Keratinocyte (primary cell): ENCODE measurements around the gene ZNF778. TPM values are rescaled to one million over a fixed set of nuclear protein-coding genes. Genes with fewer than 3 reads are reported as not detected.

Experiments used
- DNase-seq: peaks from one replicate; pipeline ENCODE4 v3.0.0-alpha.2; 2011; ENCODE audit warnings: low read depth, missing footprints, low spot score
- FAIRE-seq: peaks from 2 replicates; lab custom pipeline; 2011; peaks lifted over from hg19 to GRCh38; lab: Jason Lieb, UNC
- H2AFZ ChIP-seq: 2 replicates; pipeline ENCODE4 v1.6.0; 2012; ENCODE audit warnings: low read length, control low read depth, inconsistent platforms; ENCODE audit not compliant: control insufficient read depth
- H3K27ac ChIP-seq: 2 replicates; pipeline ENCODE4 v1.5.1; 2011; ENCODE audit warnings: low read length; ENCODE audit not compliant: control insufficient read depth, insufficient read depth
- H3K27me3 ChIP-seq: 3 replicates; pipeline ENCODE4 v1.6.0; 2011; ENCODE audit warnings: low read length; ENCODE audit not compliant: control insufficient read depth, insufficient read depth; ENCODE audit errors: extremely low read depth
- H3K36me3 ChIP-seq, 2 experiments: 2 replicates in 1 of 2; 3 replicates in 1 of 2; pipeline ENCODE4 v1.5.1; 2011; ENCODE audit warnings: low read length in 2 of 2, mild to moderate bottlenecking in 1 of 2; ENCODE audit not compliant: control insufficient read depth in 2 of 2, insufficient read depth in 2 of 2; ENCODE audit errors: extremely low read depth in 1 of 2
- H3K4me1 ChIP-seq: 3 replicates; pipeline ENCODE4 v1.5.1; 2011; ENCODE audit warnings: low read length; ENCODE audit not compliant: control insufficient read depth, insufficient read depth; ENCODE audit errors: extremely low read depth
- H3K4me2 ChIP-seq: 3 replicates; pipeline ENCODE4 v1.6.0; 2011; ENCODE audit warnings: low read depth, low read length; ENCODE audit not compliant: control insufficient read depth, insufficient read depth; ENCODE audit errors: extremely low read depth
- H3K4me3 ChIP-seq, 3 experiments: fragments of 200-600 bp in 1 of 3; sonication (generic) in 1 of 3; 2 replicates in 2 of 3; 3 replicates in 1 of 3; pipeline ENCODE4 v1.5.1; 2011 to 2016; ENCODE audit warnings: low read length in 3 of 3, mild to moderate bottlenecking in 3 of 3, control low read depth in 2 of 3, inconsistent platforms in 1 of 3, low read depth in 1 of 3, mixed read lengths in 1 of 3, mixed run types in 1 of 3, moderate library complexity in 1 of 3; ENCODE audit not compliant: control insufficient read depth in 2 of 3, insufficient read depth in 2 of 3; ENCODE audit errors: extremely low read depth in 1 of 3
- H3K79me2 ChIP-seq: 2 replicates; pipeline ENCODE4 v1.6.0; 2012; ENCODE audit warnings: low read length; ENCODE audit not compliant: control insufficient read depth, insufficient read depth
- H3K9ac ChIP-seq: 3 replicates; pipeline ENCODE4 v1.6.0; 2011; ENCODE audit warnings: low read length; ENCODE audit not compliant: control insufficient read depth, insufficient read depth; ENCODE audit errors: extremely low read depth
- H3K9me1 ChIP-seq: 3 replicates; pipeline ENCODE4 v1.6.0; 2011; ENCODE audit warnings: low read length; ENCODE audit not compliant: control insufficient read depth, insufficient read depth; ENCODE audit errors: extremely low read depth
- H3K9me3 ChIP-seq: 2 replicates; pipeline ENCODE4 v1.5.1; 2012; ENCODE audit warnings: low read depth, low read length; ENCODE audit not compliant: control insufficient read depth
- H4K20me1 ChIP-seq: 3 replicates; pipeline ENCODE4 v1.6.0; 2011; ENCODE audit warnings: low read length; ENCODE audit not compliant: control insufficient read depth, insufficient read depth; ENCODE audit errors: extremely low read depth
- CTCF ChIP-seq, 3 experiments: IDR thresholded peaks in 1 of 3; conservative IDR thresholded peaks in 1 of 3; optimal IDR thresholded peaks in 1 of 3; 2 replicates in 2 of 3; 3 replicates in 1 of 3; pipeline versions ENCODE3 to v1.5.1; 2011; ENCODE audit warnings: low read length in 3 of 3, mild to moderate bottlenecking in 3 of 3, moderate library complexity in 2 of 3, control low read depth in 1 of 3, inconsistent platforms in 1 of 3; ENCODE audit not compliant: insufficient read depth in 2 of 3; ENCODE audit errors: extremely low read depth in 1 of 3
- EZH2 ChIP-seq: IDR thresholded peaks from one replicate; pipeline ENCODE4 v1.6.1; 2012; ENCODE audit warnings: inconsistent platforms, mild to moderate bottlenecking, low read length, moderate library complexity
- dilution Hi-C: fragments of 300-500 bp; cut with MboI; formaldehyde crosslinking; loops from one replicate; pipeline ENCODE4 v1.7.0; 2020; ENCODE audit warnings: low sequenced_read_pairs; ENCODE audit not compliant: extremely low pct_ligation_motif_present
- polyA plus RNA-seq, 5 experiments: library from polyadenylated mRNA; depleted of rRNA in 3 of 5; stranded (reverse) in 3 of 5; stranded (forward) in 1 of 5; unstranded in 1 of 5; fragments of >200 nt; gene quantifications; 1 replicate in 1 of 5; 2 replicates in 3 of 5; 3 replicates in 1 of 5; pipeline versions ENCODE4 v1.2.1 to v1.2.3, GENCODE V29; 2011 to 2012; ENCODE audit warnings: missing spikeins in 2 of 5, low read depth in 1 of 5, low replicate concordance in 1 of 5

ZNF778 gene
- polyA plus RNA-seq, 1 donor (not counting 4 experiments of a cell fraction or from before 2014, with no cell fraction given) = 6.2 TPM

- H3K27me3 ChIP-seq = peaks cover 53% of the 10 kb centered on the region
- H3K9ac ChIP-seq = no peak overlapping the region
- H2AFZ ChIP-seq = no peak overlapping the region
- no peak for DNase-seq
- TF ChIP-seq CTCF (optimal IDR thresholded peaks at IDR 0.05 in 1 of 3, IDR thresholded peaks at IDR 0.05 in 1 of 3, conservative IDR thresholded peaks at IDR 0.05 in 1 of 3; ENCODE audit: extremely low read depth in 1 of 3, insufficient read depth in 2 of 3, low read length in 3 of 3) = no peak
- TF ChIP-seq EZH2 = no peak
- no peak overlapping the region for H3K4me3 ChIP-seq
- H3K79me2 ChIP-seq = no peaks in the 10 kb centered on the region
- FAIRE-seq = no peak
- dilution Hi-C loops = no loop called here
- no peak overlapping the region for H3K27ac ChIP-seq
- H3K4me1 ChIP-seq = peaks cover 6% of the 10 kb centered on the region
- H3K9me3 ChIP-seq = no peaks in the 10 kb centered on the region
- no peaks in the 10 kb centered on the region for H3K36me3 ChIP-seq
- H3K4me2 ChIP-seq = no peak overlapping the region
- H3K9me1 ChIP-seq = no peaks in the 10 kb centered on the region
- H4K20me1 ChIP-seq = peaks cover 2% of the 10 kb centered on the region
These were observed 43.3 kb upstream of the ZNF778 start for GRCh38 chr16:89174055-89174827.

- DNase-seq (no peak), FAIRE-seq (no peak)
- H3K79me2 ChIP-seq = no peaks in the 10 kb centered on the region
- H3K9me1 ChIP-seq = no peaks in the 10 kb centered on the region
- no peak for TF ChIP-seq CTCF (optimal IDR thresholded peaks at IDR 0.05 in 1 of 3, IDR thresholded peaks at IDR 0.05 in 1 of 3, conservative IDR thresholded peaks at IDR 0.05 in 1 of 3; ENCODE audit: extremely low read depth in 1 of 3, insufficient read depth in 2 of 3, low read length in 3 of 3)
- TF ChIP-seq EZH2 = no peak
- no peaks in the 10 kb centered on the region for H3K9me3 ChIP-seq
- H3K9ac ChIP-seq = no peak overlapping the region
- dilution Hi-C loops = no loop called here
- no peak overlapping the region for H3K4me2 ChIP-seq
- no peak overlapping the region for H3K27ac ChIP-seq
- no peaks in the 10 kb centered on the region for H3K36me3 ChIP-seq
- H3K4me3 ChIP-seq = no peak overlapping the region
- peaks cover 2% of the 10 kb centered on the region for H4K20me1 ChIP-seq
- peaks cover 6% of the 10 kb centered on the region for H3K4me1 ChIP-seq
- H2AFZ ChIP-seq = no peak overlapping the region
- peaks cover 47% of the 10 kb centered on the region for H3K27me3 ChIP-seq
These were observed 42.6 kb upstream of the ZNF778 start for GRCh38 chr16:89174877-89175276.
